Stimulated activated CD8-positive, alpha-beta memory T cell treated with anti-CD3 and anti-CD28 coated beads, Interleukin-4, amount 100 ng/mL, for 4 hours (primary cell): ENCODE data around the gene CACNA2D2.
A peak's percentile ranks its signal among the peaks of the same experiment; 100 is the strongest.

Experiments
- DNase-seq, 2 donors: peaks; one replicate each; pipeline ENCODE4 v3.0.0-alpha.2; 2020; ENCODE audit warnings: low read depth in 2 of 2, low spot score in 1 of 2

The CACNA2D2 gene

DNA sequence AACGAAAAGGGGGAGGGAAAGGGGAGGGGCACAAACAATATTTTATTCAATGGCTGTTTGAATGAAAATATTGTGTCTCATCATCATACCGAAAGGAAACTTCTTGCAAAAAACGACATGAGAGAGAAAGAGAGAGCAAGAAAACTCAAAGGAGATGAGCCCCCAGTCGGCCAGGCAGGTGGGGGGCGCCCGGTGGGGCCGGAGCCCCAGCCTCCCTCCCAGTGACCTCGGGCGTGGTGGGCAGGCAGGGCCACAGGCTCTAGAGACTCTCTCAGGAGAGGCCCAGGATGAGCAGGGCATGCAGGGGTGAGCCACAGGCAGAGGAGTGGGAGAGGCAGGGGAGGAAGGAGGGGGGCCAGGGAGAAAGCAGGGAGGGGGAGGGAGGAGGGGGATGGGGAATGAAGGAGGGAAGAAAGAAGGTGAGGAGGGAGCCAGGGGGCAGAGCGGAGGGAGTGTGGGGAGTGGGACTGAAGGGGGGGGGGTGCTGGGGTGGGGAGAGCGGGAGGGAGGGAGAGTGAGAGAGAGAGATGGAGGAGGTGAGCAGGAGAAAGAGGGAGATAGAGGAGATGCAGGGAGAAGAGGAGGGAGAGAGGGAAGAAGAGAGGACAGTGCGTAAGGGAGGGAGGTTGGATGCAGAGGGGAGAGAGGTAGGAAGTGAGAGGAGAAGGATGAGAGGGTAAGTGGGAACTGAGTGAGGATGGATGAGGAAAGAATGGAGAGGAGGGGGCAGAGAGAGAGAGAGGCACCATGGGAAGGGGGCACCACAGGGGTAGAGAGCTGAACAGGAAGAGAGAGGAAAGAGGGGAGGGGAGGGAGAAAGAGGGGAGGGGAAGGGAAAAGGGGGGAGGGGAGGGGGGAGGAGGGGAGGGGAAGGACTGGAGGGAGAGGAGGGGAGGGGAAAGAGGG lies 130.0 kb downstream of the CACNA2D2 start:
- DNase-seq = no peak

GRCh38 chr3:50372349-50372748 lies 131.1 kb downstream of the CACNA2D2 start:
- DNase-seq = no peak

- DNase-seq = no peak
Observed at GRCh38 chr3:50371133-50371685, 132.2 kb downstream of the CACNA2D2 start.

DNA sequence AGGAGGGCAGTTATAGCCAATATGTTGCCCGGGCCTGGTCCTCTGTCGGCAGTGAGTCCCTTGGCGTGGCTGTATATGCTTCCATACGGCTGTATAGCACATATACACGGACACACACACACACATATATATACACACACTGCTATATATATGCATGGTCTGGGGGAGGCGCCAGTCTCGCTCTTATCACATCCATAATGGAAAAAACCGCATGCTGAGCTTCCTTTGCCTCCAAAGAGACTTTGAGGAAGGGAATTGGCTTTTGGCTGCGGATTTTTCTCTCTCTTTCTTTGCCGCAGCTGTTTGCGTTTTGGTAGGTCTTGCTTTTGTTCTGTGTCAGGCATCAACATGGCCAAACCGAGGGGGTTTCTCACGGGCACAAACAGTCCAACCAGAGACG lies 132.8 kb downstream of the CACNA2D2 start:
- no peak for DNase-seq

DNA sequence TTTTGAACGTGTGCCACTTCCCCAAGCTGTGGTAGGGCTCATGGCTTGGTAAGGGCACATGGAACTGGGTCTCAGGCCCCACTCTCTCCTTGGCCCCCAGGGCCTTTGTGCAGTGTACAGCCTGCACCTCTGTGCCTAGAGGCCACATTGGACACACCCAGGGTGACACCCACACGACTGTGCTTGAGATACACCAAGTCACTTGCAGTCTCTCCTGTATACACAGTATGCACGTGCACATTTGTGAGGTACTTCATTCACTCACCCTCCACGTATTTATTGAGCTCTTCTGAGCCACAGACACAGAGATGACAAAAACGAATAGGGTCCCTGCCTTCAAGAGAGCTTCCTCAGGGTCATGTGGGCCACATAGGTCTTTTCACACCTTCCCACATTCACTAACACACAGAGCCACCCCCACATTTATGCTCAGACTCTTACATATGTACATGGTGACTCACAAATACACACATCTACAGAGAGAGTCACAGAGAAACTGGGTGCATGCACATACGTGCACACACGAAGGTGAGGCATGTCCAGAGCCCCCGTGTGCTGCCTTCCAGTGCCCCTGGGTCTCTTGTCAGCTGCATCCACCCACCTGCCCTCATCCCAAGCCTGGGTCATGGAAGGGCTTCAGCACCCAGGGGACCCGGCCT lies 134.3 kb downstream of the CACNA2D2 start:
- DNase-seq = no peak

GRCh38 chr3:50365842-50366220 lies 137.6 kb downstream of the CACNA2D2 start:
- no peak for DNase-seq

GRCh38 chr3:50365080-50365841 lies 138.2 kb downstream of the CACNA2D2 start:
- peak; percentile 85 to 86 for DNase-seq

- DNase-seq = no peak
Observed at GRCh38 chr3:50364573-50365079, 138.8 kb downstream of the CACNA2D2 start.

- DNase-seq = no peak
Observed at GRCh38 chr3:50359760-50360110, 143.7 kb downstream of the CACNA2D2 start.

GRCh38 chr3:50358911-50359759 lies 144.3 kb downstream of the CACNA2D2 start, which contains the start of gene TMEM115:
Gene TMEM115, minus strand, starts transcription at chr3:50359521. Its CDS starts 458 bp downstream, at chr3:50359063.
- DNase-seq = peak; percentile 89 to 92

GRCh38 chr3:50358355-50358910 lies 145.0 kb downstream of the CACNA2D2 start:
- no peak for DNase-seq

DNA sequence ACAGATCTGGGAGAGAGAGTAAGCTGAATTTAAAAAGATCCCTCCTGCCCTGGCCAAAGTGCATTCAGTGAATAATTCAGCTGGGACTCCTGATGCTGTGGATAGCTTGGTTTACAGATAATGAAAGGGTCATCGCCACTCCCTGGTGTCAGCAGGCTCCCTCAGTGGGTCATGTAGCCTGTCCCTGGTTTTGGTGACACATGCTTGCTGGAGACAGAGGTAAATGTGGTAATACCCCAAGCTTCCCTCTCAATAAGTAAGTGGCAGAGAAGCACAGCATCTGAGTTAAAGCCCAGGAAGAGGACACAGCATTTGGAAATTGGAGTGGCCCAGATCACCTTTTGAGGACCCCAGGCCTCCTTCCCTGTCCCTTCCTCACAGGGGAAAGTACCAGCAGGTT lies 146.0 kb downstream of the CACNA2D2 start:
- no peak for DNase-seq

DNA sequence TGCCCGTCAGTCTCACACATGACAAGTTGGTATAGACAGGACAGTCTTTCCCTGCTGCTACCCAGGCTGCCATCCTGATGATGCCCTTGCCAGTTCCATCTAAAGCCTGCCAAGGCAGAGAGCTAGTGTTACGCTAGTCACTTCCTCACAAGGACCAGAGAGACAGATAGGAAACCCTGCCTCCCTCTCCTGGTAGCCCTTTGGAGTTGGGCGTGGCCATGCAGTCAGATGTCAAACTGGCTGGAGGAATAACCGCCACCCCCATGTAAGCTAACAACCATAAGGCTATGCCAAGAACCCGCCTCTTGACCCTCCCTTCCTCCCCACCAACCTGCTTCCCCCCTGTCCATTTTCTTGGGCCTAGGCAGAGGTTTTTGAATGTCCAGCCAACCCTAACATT lies 146.9 kb downstream of the CACNA2D2 start:
- no peak for DNase-seq

DNA sequence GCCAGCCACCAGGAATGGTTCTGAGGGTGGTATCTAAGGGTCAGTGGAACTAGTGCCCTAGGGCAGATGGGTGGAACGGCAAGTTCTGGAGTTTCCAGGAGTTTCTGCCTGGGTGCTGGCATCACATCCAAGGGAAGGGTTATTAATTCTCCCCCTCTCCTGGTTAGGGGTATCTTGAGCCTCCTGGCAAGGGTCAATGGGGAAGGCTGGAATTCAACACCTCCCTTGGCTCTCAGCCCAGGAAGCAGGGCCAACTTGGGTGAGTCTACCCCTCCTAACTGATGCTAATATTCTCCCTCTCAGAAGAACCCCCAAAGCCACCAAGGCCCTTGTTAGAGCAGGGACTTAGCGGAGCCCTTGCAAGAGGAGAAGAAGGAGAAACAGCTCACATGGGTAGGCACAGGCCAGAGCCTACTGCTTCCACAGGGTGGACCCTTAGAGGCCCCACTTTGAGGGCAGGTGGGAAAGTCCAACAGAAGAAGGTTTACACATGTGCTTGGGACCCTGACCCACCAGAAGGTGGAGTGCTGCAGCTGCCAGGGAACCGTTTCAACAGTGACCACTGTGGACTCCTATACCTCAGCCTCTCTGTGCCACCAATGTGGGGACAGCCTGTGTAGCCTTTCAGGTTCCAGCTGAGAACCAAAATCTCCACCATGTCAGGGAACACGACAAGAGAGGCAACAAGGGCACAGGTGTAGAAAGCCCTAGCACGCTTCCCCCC lies 147.4 kb downstream of the CACNA2D2 start:
- no peak for DNase-seq

DNA sequence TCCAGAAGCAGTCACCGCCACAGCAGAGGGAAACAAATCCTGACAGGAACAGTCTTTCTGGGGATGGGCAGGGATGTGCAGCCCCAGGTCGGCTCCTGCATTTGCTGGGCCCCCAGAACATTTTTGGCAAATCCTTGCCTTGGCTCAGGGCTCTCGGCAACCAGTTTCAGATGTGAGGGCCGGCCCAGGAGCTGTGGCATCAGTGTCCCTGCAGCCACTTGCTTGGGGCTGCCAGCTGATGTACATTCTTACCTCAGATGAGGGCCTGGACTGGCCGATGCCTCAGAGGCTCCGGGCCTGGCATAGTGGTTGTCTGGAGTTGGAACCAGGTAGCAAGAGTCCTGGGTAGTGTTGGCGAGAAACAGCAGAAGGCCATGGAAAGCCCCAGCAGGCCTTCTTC lies 148.6 kb downstream of the CACNA2D2 start:
- no peak for DNase-seq

DNA sequence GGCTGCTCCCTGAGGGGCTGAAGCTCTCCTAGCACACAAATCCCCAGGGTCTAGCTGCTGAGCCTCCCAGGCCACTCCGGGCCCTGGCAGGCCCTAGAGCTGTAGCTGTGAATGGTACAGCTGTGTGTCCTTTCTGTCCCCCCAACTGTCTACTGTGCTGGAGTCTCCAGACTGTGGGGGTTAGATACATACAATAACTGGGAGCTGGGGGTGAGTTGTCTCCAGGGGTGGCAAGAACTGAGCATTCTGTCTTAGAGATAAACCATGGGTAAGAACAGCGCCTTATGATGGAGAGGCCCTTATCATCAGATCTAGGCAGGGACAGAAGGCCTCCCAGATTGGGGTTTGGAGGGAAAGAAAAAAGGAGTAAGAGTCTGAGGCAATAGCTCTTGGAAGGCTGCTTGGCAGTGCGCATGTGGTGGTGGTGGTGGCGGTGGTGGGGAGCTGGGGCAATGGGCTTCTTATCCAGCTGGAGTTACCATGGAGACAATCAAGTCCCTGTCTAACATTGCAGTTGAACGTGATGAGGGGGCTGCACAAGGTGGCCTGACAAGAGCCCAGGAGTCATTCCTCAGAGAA lies 149.2 kb downstream of the CACNA2D2 start:
- no peak for DNase-seq

GRCh38 chr3:50353245-50354004 lies 150.0 kb downstream of the CACNA2D2 start:
- no peak for DNase-seq

DNA sequence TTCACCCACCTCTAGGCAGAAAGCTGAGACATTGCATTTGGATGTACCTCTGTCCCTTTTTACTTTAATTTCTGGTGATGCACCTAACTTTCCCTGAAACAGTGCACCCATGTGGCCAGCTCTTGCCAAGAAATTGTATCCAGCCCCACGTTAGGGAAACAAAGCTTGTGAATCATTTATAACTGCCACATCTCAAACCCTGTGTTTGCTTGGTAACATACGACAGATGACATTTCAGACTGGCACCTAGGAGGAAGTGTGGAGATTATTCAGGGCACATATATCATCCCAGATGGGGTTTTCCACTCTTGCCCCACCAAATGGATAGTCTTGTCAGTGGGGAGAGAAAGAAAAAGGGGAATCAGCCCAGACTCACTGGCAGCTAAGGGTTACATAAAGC lies 150.7 kb downstream of the CACNA2D2 start:
- no peak for DNase-seq
